Tibial nerve (tissue), 4 donors: ENCODE results near the gene CTNNA1. TPM values are rescaled to one million over a fixed set of nuclear protein-coding genes. Genes with fewer than 3 reads are reported as not detected.
"Not testable (repeated sequence)": the region's sequence is repeated elsewhere in the genome, so short reads cannot be mapped to it uniquely, and the experiment has no call there.

ENCODE experiments used
- DNase-seq, 2 donors: peaks; one replicate each; pipeline ENCODE4 v3.0.0-alpha.2; 2019; ENCODE audit warnings: low spot score in 2 of 2
- H3K27ac ChIP-seq, 4 donors: fragments of 200-600 bp; sonication (generic) in 3 of 4; one replicate each; pipeline ENCODE4 v1.5.1; 2017 to 2019; ENCODE audit warnings: mild to moderate bottlenecking in 1 of 4
- H3K27me3 ChIP-seq, 2 donors: fragments of 200-600 bp; sonication (generic) in 1 of 2; one replicate each; pipeline versions ENCODE4 v1.5.1 to v1.6.0; 2017 to 2019
- H3K36me3 ChIP-seq, 3 donors: fragments of 200-600 bp; sonication (generic); one replicate each; pipeline ENCODE4 v1.5.1; 2018 to 2019
- H3K4me1 ChIP-seq, 4 donors: fragments of 200-600 bp; sonication (generic) in 3 of 4; one replicate each; pipeline ENCODE4 v1.5.1; 2017 to 2019
- H3K4me3 ChIP-seq, 4 donors: fragments of 200-600 bp; sonication (generic) in 3 of 4; one replicate each; pipeline ENCODE4 v1.5.1; 2017 to 2019; ENCODE audit warnings: mild to moderate bottlenecking in 1 of 4, moderate library complexity in 1 of 4
- H3K9me3 ChIP-seq, 4 donors: fragments of 200-600 bp; sonication (generic) in 3 of 4; one replicate each; pipeline ENCODE4 v1.5.1; 2017 to 2019
- EP300 ChIP-seq, 2 donors: sonication (generic); formaldehyde crosslinking; IDR thresholded peaks; one replicate each; pipeline ENCODE4 v1.6.1; 2017; ENCODE audit warnings: antibody characterized with exemption in 2 of 2, mild to moderate bottlenecking in 1 of 2
- POLR2A ChIP-seq, 2 donors: fragments of 450-650 bp; IDR thresholded peaks; one replicate each; pipeline ENCODE4 v1.6.1; 2017; ENCODE audit warnings: antibody characterized with exemption in 2 of 2, mild to moderate bottlenecking in 2 of 2, moderate library complexity in 2 of 2
- WGBS, 2 donors: methylation state at CpG; one replicate each; pipeline ENCODE4 v1.1.5; 2018; 5-methylcytosine and 5-hydroxymethylcytosine counted together
- total RNA-seq, 4 donors: library from RNA; depleted of rRNA; stranded (reverse); fragments of >200 nt; gene quantifications; one replicate each; pipeline ENCODE4 v1.1.0, GENCODE V29; 2016
- TF ChIP-seq, protein P1 (sequence below), 5 experiments: fragments of 200-600 bp in 3 of 5; fragments of 450-650 bp in 2 of 5; sonication (generic) in 3 of 5; IDR thresholded peaks; one replicate each; pipeline ENCODE4 v1.5.1; 2016 to 2019; ENCODE audit warnings: antibody characterized with exemption in 5 of 5, mild to moderate bottlenecking in 3 of 5, moderate library complexity in 2 of 5

CTNNA1 gene
- total RNA-seq, 4 donors from 2014 or later = 292 to 447 (median 321) TPM

DNA sequence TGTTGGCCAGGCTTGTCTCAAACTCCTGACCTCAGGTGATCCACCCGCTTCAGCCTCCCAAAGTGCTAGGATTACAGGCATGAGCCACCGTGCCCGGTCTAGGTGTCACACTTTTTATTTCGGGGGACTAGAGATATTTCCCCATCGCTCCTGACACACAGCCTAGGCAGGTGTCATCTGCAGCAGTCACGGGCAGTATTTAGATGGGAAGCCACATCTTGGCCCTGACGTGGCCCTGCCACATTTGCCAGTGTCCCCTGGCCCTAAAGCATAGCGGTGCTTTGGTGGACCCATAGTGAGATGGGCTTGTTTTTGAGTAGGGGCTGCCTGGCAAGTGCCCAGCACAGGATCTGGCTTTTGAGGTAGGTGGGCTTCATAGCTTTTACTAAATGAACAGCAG is 167.0 kb downstream of the CTNNA1 start:
- peaks cover 3 to 44% (median 8%) of the 10 kb centered on the region in 3 donors for H3K36me3 ChIP-seq

DNA sequence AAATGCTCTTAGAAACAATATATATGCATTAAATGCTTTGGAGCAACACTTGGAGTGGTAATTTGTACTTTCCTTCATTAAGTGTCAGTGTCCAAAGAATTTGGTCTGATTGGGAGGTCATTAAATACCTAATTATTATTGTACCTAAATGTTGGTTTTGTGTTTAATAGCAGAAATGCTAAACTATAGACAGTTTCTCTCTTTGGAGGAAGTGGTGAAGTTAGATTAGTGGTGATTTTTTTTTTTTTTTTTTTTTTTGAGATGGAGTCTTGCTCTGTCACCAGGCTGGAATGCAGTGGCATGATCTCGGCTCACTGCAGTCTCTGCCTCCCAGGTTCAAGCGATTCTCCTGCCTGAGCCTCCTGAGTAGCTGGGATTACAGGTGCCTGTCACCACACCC is 168.1 kb downstream of the CTNNA1 start:
- DNase-seq, H3K9me3 ChIP-seq, H3K27me3 ChIP-seq, H3K27ac ChIP-seq, H3K4me3 ChIP-seq: not testable (repeated sequence)
- Histone ChIP-seq H3K36me3 (peaks cover 3 to 49% (median 13%) of the 10 kb centered on the region in 3 donors), H3K4me1 (peaks cover 0 to 40% (median 0%) of the 10 kb centered on the region in 4 donors)
- WGBS, 2 donors = 83 to 93% methylated on average over 2 of the region's 2 CpGs

More for the DNA sequence above, 167.0 kb downstream of the CTNNA1 start:
- no peaks in the 10 kb centered on the region for H3K9me3 ChIP-seq
- H3K27ac ChIP-seq = no peak overlapping the region
- no peaks in the 10 kb centered on the region for H3K27me3 ChIP-seq
- H3K4me3 ChIP-seq = no peak overlapping the region
- TF ChIP-seq, protein P1, sequence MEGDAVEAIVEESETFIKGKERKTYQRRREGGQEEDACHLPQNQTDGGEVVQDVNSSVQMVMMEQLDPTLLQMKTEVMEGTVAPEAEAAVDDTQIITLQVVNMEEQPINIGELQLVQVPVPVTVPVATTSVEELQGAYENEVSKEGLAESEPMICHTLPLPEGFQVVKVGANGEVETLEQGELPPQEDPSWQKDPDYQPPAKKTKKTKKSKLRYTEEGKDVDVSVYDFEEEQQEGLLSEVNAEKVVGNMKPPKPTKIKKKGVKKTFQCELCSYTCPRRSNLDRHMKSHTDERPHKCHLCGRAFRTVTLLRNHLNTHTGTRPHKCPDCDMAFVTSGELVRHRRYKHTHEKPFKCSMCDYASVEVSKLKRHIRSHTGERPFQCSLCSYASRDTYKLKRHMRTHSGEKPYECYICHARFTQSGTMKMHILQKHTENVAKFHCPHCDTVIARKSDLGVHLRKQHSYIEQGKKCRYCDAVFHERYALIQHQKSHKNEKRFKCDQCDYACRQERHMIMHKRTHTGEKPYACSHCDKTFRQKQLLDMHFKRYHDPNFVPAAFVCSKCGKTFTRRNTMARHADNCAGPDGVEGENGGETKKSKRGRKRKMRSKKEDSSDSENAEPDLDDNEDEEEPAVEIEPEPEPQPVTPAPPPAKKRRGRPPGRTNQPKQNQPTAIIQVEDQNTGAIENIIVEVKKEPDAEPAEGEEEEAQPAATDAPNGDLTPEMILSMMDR (IDR thresholded peaks at IDR 0.05) = no peak
- DNase-seq = no peak
- WGBS, 2 donors = 91 to 96% methylated on average over 8 of the region's 8 CpGs
- H3K4me1 ChIP-seq = peaks cover 0 to 39% (median 0%) of the 10 kb centered on the region in 4 donors

DNA sequence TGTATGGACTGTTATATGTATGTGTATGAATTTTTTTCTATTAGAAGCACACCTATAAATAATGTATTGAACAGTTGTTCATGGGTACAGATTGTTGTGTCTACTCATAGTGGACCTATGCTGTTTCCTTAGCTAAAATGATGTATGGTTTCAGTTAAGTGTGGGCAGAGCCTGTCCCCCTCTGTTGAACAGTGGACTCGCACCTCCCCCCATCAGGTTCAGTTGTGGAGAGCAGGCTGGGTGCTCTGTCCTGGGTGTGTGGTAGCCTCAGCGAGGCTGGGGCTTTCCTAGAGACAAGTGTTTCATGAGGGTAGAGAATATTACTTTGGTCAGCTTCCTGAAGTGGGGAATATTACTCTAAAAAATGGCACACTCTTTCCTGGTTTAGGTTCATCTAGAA is 169.3 kb downstream of the CTNNA1 start:
- TF ChIP-seq EP300 (IDR thresholded peaks at IDR 0.05) = no peak
- no peak for TF ChIP-seq POLR2A (IDR thresholded peaks at IDR 0.05)
- TF ChIP-seq, protein P1 (IDR thresholded peaks at IDR 0.05) = no peak
- peaks cover 0 to 49% (median 3%) of the 10 kb centered on the region in 4 donors for H3K4me1 ChIP-seq
- no peaks in the 10 kb centered on the region for H3K27me3 ChIP-seq
- H3K4me3 ChIP-seq = no peak overlapping the region
- WGBS, 2 donors = 98 to 100% methylated on average over 2 of the region's 2 CpGs
- DNase-seq = no peak
- H3K36me3 ChIP-seq = peaks cover 3 to 60% (median 16%) of the 10 kb centered on the region in 3 donors
- H3K9me3 ChIP-seq = no peaks in the 10 kb centered on the region
- no peak overlapping the region for H3K27ac ChIP-seq

DNA sequence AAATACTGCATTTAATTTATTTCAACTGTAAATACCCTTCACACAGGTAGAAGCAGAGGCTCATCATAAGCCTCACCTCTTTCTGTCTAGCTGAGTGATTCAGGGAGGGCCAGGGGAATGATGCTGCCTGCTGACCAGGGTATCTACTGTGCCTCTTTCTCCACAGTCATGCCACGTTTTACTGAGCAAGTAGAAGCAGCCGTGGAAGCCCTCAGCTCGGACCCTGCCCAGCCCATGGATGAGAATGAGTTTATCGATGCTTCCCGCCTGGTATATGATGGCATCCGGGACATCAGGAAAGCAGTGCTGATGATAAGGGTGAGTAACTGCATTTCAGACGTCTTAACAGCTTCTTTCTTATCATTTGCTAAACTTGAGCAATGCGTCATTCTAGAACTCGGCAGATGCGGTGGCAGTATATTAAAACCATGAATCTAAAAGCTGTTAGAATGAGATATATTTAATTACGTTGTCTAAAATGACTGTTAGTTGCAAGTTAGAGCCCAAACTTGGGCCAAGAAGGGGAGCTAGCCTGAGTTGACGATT is 171.9 kb downstream of the CTNNA1 start:
- no peaks in the 10 kb centered on the region for H3K9me3 ChIP-seq
- WGBS, 2 donors = 93 to 96% methylated on average over 12 of the region's 12 CpGs
- no peak overlapping the region for H3K4me3 ChIP-seq
- no peak for TF ChIP-seq POLR2A (IDR thresholded peaks at IDR 0.05)
- TF ChIP-seq, protein P1 (IDR thresholded peaks at IDR 0.05) = no peak
- H3K4me1 ChIP-seq = peaks cover 0 to 56% (median 17%) of the 10 kb centered on the region in 4 donors
- no peak overlapping the region for H3K27ac ChIP-seq
- no peak for DNase-seq
- H3K27me3 ChIP-seq = no peaks in the 10 kb centered on the region
- peaks cover 2 to 61% (median 16%) of the 10 kb centered on the region in 3 donors for H3K36me3 ChIP-seq

DNA sequence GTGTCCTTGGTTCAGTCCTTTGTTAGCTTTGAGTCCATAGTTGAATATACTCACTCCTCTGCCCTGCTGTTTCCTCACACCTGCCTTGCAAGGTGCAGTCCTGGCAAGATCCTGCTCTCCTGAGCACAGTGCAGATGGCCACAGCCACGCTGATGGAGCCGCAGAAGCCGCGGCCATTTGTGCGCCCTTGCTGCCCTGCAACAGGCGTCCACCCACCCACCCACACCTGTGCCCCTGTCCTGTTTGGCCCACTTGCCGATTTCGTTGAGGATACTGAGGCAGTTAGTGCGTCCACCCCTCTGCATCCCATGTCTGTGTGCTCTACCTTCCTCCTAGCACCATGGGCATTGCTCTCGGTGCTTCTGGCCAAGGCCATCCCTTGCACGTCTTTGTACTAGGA is 173.0 kb downstream of the CTNNA1 start:
- DNase-seq = no peak
- Histone ChIP-seq H3K27me3 (no peaks in the 10 kb centered on the region), H3K9me3 (no peaks in the 10 kb centered on the region), H3K4me3 (no peak overlapping the region), H3K27ac (peak overlapping the region in 2 of 4 donors; percentile 44 to 68), H3K4me1 (peaks cover 0 to 53% (median 17%) of the 10 kb centered on the region in 4 donors), H3K36me3 (peaks cover 0 to 64% (median 20%) of the 10 kb centered on the region in 3 donors)
- no peak for TF ChIP-seq POLR2A (IDR thresholded peaks at IDR 0.05)
- TF ChIP-seq, protein P1 (IDR thresholded peaks at IDR 0.05) = no peak
- no peak for TF ChIP-seq EP300 (IDR thresholded peaks at IDR 0.05)
- WGBS, 2 donors = 91 to 93% methylated on average over 11 of the region's 11 CpGs
